Glutamatergic neuron (in vitro differentiated cells): ENCODE measurements around the gene CREB5. TPM values are rescaled to one million over a fixed set of nuclear protein-coding genes. Genes with fewer than 3 reads are reported as not detected.

Source experiments
- DNase-seq: peaks from one replicate; pipeline ENCODE4 v3.0.0; 2022
- H3K27ac Mint-ChIP-seq: one replicate; pipeline ENCODE4 v1.8.0; 2020; ENCODE audit warnings: mild to moderate bottlenecking, mixed read lengths, inconsistent platforms; ENCODE audit not compliant: unreplicated experiment
- H3K27me3 Mint-ChIP-seq: one replicate; pipeline ENCODE4 v1.8.0; 2020; ENCODE audit warnings: mild to moderate bottlenecking, moderate library complexity, mixed read lengths, inconsistent platforms; ENCODE audit not compliant: unreplicated experiment
- H3K36me3 Mint-ChIP-seq: one replicate; pipeline ENCODE4 v1.8.0; 2020; ENCODE audit warnings: mild to moderate bottlenecking, mixed read lengths, inconsistent platforms; ENCODE audit not compliant: unreplicated experiment
- H3K4me1 Mint-ChIP-seq: one replicate; pipeline ENCODE4 v1.8.0; 2020; ENCODE audit warnings: mild to moderate bottlenecking, low read depth, mixed read lengths, inconsistent platforms; ENCODE audit not compliant: unreplicated experiment
- H3K4me3 Mint-ChIP-seq: one replicate; pipeline ENCODE4 v1.8.0; 2020; ENCODE audit warnings: mild to moderate bottlenecking, mixed read lengths, inconsistent platforms; ENCODE audit not compliant: unreplicated experiment
- H3K9me3 Mint-ChIP-seq: one replicate; pipeline ENCODE4 v1.8.0; 2020; ENCODE audit warnings: mild to moderate bottlenecking, moderate library complexity, mixed read lengths, inconsistent platforms; ENCODE audit not compliant: unreplicated experiment
- CTCF ChIP-seq: fragments of 200-600 bp; sonication (generic); IDR thresholded peaks from one replicate; pipeline ENCODE4 v1.5.0; 2021; ENCODE audit not compliant: partially characterized antibody, unreplicated experiment
- total RNA-seq: library from RNA; stranded (reverse); fragmentation: NEBNext Ultra II Directional; extraction: Animal tissue kit (Norgen Biotek cat#: 25700); gene quantifications from one replicate; pipeline ENCODE4 v1.2.1, GENCODE V29; 2021; ENCODE audit not compliant: unreplicated experiment

The CREB5 gene
- total RNA-seq, 1 donor from 2014 or later = 50.4 TPM

GRCh38 chr7:28855538-28856217 is 443.4 kb downstream of the CREB5 start:
- no peak for TF ChIP-seq CTCF
- peaks cover 6% of the 10 kb centered on the region for H3K36me3 Mint-ChIP-seq
- DNase-seq = no peak
- peaks cover 4% of the 10 kb centered on the region for H3K9me3 Mint-ChIP-seq
- no peak overlapping the region for H3K4me3 Mint-ChIP-seq
- H3K27me3 Mint-ChIP-seq = peaks cover 1% of the 10 kb centered on the region
- no peak overlapping the region for H3K27ac Mint-ChIP-seq
- H3K4me1 Mint-ChIP-seq = no peaks in the 10 kb centered on the region

- no peaks in the 10 kb centered on the region for H3K4me1 Mint-ChIP-seq
- DNase-seq = no peak
- peaks cover 4% of the 10 kb centered on the region for H3K9me3 Mint-ChIP-seq
- peaks cover 1% of the 10 kb centered on the region for H3K27me3 Mint-ChIP-seq
- H3K27ac Mint-ChIP-seq = no peak overlapping the region
- H3K4me3 Mint-ChIP-seq = no peak overlapping the region
- H3K36me3 Mint-ChIP-seq = peaks cover 6% of the 10 kb centered on the region
- TF ChIP-seq CTCF = no peak
These were observed 444.3 kb downstream of the CREB5 start for GRCh38 chr7:28856656-28857055.

GRCh38 chr7:28858206-28858605 is 445.9 kb downstream of the CREB5 start:
- peaks cover 4% of the 10 kb centered on the region for H3K9me3 Mint-ChIP-seq
- peaks cover 6% of the 10 kb centered on the region for H3K36me3 Mint-ChIP-seq
- TF ChIP-seq CTCF = no peak
- DNase-seq = no peak
- no peak overlapping the region for H3K4me3 Mint-ChIP-seq
- H3K4me1 Mint-ChIP-seq = peaks cover 5% of the 10 kb centered on the region
- peaks cover 1% of the 10 kb centered on the region for H3K27me3 Mint-ChIP-seq
- H3K27ac Mint-ChIP-seq = no peak overlapping the region

GRCh38 chr7:28858895-28859294 is 446.6 kb downstream of the CREB5 start:
- no peak for DNase-seq
- Mint-ChIP-seq H3K4me1 (peaks cover 6% of the 10 kb centered on the region), H3K4me3 (no peak overlapping the region), H3K36me3 (peaks cover 6% of the 10 kb centered on the region), H3K27me3 (peaks cover 1% of the 10 kb centered on the region), H3K9me3 (peaks cover 4% of the 10 kb centered on the region), H3K27ac (no peak overlapping the region)
- no peak for TF ChIP-seq CTCF

GRCh38 chr7:28861825-28862224 is 449.5 kb downstream of the CREB5 start:
- Mint-ChIP-seq H3K4me3 (no peak overlapping the region), H3K27me3 (no peaks in the 10 kb centered on the region), H3K36me3 (peaks cover 4% of the 10 kb centered on the region), H3K4me1 (peaks cover 10% of the 10 kb centered on the region), H3K9me3 (peaks cover 4% of the 10 kb centered on the region), H3K27ac (no peak overlapping the region)
- DNase-seq = no peak
- no peak for TF ChIP-seq CTCF
